ENCODE results near the gene TPST1. TPM values are rescaled to one million over a fixed set of nuclear protein-coding genes. Genes with fewer than 3 reads are reported as not detected.

The TPST1 gene
- total RNA-seq, 1 experiment from 2014 or later = 29.0 TPM

DNA sequence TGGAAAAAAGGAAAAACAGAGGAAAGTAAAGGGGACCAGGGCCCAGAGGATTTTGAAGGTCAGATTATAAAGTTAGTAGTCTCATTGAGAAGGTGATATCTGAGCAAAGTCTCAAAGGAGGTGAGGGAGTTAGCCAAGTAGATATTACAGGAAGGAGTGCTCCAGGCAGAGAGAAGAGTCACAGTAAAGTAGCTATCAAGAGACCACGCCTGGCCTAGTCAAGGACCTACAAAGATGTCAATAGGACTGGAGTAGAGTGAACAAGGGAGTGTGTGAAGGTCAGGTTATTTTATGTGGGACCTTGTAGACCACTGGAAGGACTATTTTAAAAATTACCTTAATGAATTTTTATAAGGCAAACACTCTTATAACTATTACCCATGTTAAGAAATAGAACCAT lies 64.8 kb downstream of the TPST1 start:
- no peaks in the 10 kb centered on the region for H3K4me1 ChIP-seq (ENCODE audit: control insufficient read depth, insufficient read depth, low read length)
- H3K4me3 ChIP-seq (ENCODE audit: low read depth in 2 of 2, low read length in 2 of 2) = no peak overlapping the region
- CTCF ChIA-PET = no interaction called here
- ATAC-seq (no peak), DNase-seq (ENCODE audit: low read depth, low spot score) (no peak)
- intact Hi-C loops (cut with micrococcal nuclease; ENCODE audit: unreplicated experiment) = loop anchor here (5.0 kb wide), 1 partner anchor 47 kb away; no protein-coding TSS in a partner anchor
- POLR2A ChIA-PET = no interaction called here
- in situ Hi-C loops (cut with HindIII; ENCODE audit: low pct_unique_long_range_greater_than_20kb, low sequenced_read_pairs) = no loop called here
- H3K36me3 ChIP-seq (ENCODE audit: control insufficient read depth, insufficient read depth, low read length) = no peaks in the 10 kb centered on the region
- H3K27me3 ChIP-seq (ENCODE audit: control insufficient read depth, insufficient read depth, low read length) = no peaks in the 10 kb centered on the region
- TF ChIP-seq, protein P1, sequence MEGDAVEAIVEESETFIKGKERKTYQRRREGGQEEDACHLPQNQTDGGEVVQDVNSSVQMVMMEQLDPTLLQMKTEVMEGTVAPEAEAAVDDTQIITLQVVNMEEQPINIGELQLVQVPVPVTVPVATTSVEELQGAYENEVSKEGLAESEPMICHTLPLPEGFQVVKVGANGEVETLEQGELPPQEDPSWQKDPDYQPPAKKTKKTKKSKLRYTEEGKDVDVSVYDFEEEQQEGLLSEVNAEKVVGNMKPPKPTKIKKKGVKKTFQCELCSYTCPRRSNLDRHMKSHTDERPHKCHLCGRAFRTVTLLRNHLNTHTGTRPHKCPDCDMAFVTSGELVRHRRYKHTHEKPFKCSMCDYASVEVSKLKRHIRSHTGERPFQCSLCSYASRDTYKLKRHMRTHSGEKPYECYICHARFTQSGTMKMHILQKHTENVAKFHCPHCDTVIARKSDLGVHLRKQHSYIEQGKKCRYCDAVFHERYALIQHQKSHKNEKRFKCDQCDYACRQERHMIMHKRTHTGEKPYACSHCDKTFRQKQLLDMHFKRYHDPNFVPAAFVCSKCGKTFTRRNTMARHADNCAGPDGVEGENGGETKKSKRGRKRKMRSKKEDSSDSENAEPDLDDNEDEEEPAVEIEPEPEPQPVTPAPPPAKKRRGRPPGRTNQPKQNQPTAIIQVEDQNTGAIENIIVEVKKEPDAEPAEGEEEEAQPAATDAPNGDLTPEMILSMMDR (IDR thresholded peaks at IDR 0.05) = no peak
- TF ChIP-seq POLR2AphosphoS5 (IDR thresholded peaks at IDR 0.05; ENCODE audit: low read depth, low read length) = no peak
- TF ChIP-seq SIN3A (IDR thresholded peaks at IDR 0.05; ENCODE audit: borderline replicate concordance, insufficient read depth, low read depth, low read length) = no peak
- TF ChIP-seq, protein P2, sequence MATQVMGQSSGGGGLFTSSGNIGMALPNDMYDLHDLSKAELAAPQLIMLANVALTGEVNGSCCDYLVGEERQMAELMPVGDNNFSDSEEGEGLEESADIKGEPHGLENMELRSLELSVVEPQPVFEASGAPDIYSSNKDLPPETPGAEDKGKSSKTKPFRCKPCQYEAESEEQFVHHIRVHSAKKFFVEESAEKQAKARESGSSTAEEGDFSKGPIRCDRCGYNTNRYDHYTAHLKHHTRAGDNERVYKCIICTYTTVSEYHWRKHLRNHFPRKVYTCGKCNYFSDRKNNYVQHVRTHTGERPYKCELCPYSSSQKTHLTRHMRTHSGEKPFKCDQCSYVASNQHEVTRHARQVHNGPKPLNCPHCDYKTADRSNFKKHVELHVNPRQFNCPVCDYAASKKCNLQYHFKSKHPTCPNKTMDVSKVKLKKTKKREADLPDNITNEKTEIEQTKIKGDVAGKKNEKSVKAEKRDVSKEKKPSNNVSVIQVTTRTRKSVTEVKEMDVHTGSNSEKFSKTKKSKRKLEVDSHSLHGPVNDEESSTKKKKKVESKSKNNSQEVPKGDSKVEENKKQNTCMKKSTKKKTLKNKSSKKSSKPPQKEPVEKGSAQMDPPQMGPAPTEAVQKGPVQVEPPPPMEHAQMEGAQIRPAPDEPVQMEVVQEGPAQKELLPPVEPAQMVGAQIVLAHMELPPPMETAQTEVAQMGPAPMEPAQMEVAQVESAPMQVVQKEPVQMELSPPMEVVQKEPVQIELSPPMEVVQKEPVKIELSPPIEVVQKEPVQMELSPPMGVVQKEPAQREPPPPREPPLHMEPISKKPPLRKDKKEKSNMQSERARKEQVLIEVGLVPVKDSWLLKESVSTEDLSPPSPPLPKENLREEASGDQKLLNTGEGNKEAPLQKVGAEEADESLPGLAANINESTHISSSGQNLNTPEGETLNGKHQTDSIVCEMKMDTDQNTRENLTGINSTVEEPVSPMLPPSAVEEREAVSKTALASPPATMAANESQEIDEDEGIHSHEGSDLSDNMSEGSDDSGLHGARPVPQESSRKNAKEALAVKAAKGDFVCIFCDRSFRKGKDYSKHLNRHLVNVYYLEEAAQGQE (IDR thresholded peaks at IDR 0.05; ENCODE audit: insufficient read depth in 1 of 2, low read depth in 2 of 2, low read length in 1 of 2) = no peak
- no peak for TF ChIP-seq TCF7L2 (IDR thresholded peaks at IDR 0.05; ENCODE audit: low read depth, low read length)
- BruUV-seq (replicated peaks) = no TSS peak
- H3K9me3 ChIP-seq (ENCODE audit: control insufficient read depth, insufficient read depth, low read depth, low read length) = peaks cover 22% of the 10 kb centered on the region; the same call in 1 of the 2 replicates
- no peak overlapping the region for H3K27ac ChIP-seq (ENCODE audit: low read length)

DNA sequence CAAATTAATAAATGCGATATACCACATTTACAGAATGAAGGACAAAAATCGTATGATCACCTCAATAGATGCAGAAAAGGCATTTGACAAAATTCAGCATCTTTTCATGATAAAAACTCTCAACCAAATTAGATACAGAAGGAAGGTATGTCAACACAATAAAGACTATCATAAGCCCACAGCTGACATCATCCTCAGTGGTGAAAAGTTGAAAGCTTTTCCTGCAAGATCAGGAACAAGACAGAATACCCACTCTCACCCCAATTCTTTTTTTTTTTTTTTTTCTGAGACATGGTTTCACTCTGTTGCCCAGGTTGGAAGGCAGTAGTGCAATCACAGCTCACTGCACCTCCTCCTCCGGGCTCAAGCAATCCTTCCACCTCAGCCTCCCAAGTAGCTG lies 67.2 kb downstream of the TPST1 start:
- Histone ChIP-seq H3K9me3 (ENCODE audit: control insufficient read depth, insufficient read depth, low read depth, low read length) (no peaks in the 10 kb centered on the region), H3K36me3 (ENCODE audit: control insufficient read depth, insufficient read depth, low read length) (no peaks in the 10 kb centered on the region), H3K4me1 (ENCODE audit: control insufficient read depth, insufficient read depth, low read length) (no peaks in the 10 kb centered on the region), H3K4me3 (ENCODE audit: low read depth in 2 of 2, low read length in 2 of 2) (no peak overlapping the region), H3K27me3 (ENCODE audit: control insufficient read depth, insufficient read depth, low read length) (no peaks in the 10 kb centered on the region), H3K27ac (ENCODE audit: low read length) (no peak overlapping the region)
- no peak for ATAC-seq
- no TSS peak for BruUV-seq (replicated peaks)
- no peak for DNase-seq (ENCODE audit: low read depth, low spot score)
- ChIA-PET POLR2A (no interaction called here), CTCF (no interaction called here)
- in situ Hi-C loops (cut with HindIII; ENCODE audit: low pct_unique_long_range_greater_than_20kb, low sequenced_read_pairs) (no loop called here), intact Hi-C loops (cut with micrococcal nuclease; ENCODE audit: unreplicated experiment) (no loop called here)
- no peak for TF ChIP-seq TCF7L2 (IDR thresholded peaks at IDR 0.05; ENCODE audit: low read depth, low read length)
- TF ChIP-seq, protein P2 (IDR thresholded peaks at IDR 0.05; ENCODE audit: insufficient read depth in 1 of 2, low read depth in 2 of 2, low read length in 1 of 2) = no peak
- no peak for TF ChIP-seq POLR2AphosphoS5 (IDR thresholded peaks at IDR 0.05; ENCODE audit: low read depth, low read length)
- TF ChIP-seq SIN3A (IDR thresholded peaks at IDR 0.05; ENCODE audit: borderline replicate concordance, insufficient read depth, low read depth, low read length) = no peak
- TF ChIP-seq, protein P1 (IDR thresholded peaks at IDR 0.05) = no peak
